GM18907 (cell line): ENCODE data around the gene SCN9A.

Experiments used
- ATAC-seq: cut with Tn5 transposase; IDR thresholded peaks from one replicate; pipeline ENCODE4 v1.9.1; 2021; ENCODE audit warnings: mild to moderate bottlenecking, moderate library complexity; ENCODE audit not compliant: unreplicated experiment

Gene SCN9A

DNA sequence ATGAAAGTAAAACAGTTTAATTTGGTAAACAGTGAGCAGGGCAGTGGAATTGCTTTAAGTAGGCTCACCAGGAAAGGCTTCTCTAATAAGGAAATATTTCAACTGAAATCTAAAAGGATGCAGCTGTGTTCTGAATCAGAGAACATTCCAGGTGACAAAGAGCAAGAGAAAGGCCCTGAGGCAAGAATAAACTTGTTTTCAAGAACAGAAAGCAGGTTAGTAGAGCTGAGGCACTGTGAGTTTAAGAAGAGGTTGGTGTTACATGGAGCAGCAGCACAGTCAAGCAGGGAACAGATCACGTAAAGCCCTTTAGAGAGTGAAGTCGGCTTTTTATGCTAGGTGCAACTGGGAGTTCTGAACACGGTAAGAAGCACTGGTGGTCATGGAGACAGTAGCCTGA lies 191.0 kb downstream of the SCN9A start:
- no peak for ATAC-seq

DNA sequence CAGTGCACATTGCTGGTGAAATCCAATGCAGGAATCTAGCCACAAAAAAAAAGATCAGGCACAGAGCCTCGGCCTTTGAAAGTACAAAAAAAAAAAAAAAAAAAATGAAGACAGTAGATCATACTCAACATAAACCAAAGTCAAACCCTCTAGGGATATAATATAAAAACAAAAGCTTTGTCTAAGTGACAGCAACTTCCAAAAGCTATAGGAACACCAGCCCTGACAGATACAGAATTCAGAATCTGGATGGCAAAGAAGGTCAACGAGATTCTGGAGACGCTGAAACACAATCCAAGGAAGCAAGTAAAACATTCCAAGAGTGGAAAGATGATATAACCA lies 194.0 kb downstream of the SCN9A start:
- ATAC-seq = no peak

DNA sequence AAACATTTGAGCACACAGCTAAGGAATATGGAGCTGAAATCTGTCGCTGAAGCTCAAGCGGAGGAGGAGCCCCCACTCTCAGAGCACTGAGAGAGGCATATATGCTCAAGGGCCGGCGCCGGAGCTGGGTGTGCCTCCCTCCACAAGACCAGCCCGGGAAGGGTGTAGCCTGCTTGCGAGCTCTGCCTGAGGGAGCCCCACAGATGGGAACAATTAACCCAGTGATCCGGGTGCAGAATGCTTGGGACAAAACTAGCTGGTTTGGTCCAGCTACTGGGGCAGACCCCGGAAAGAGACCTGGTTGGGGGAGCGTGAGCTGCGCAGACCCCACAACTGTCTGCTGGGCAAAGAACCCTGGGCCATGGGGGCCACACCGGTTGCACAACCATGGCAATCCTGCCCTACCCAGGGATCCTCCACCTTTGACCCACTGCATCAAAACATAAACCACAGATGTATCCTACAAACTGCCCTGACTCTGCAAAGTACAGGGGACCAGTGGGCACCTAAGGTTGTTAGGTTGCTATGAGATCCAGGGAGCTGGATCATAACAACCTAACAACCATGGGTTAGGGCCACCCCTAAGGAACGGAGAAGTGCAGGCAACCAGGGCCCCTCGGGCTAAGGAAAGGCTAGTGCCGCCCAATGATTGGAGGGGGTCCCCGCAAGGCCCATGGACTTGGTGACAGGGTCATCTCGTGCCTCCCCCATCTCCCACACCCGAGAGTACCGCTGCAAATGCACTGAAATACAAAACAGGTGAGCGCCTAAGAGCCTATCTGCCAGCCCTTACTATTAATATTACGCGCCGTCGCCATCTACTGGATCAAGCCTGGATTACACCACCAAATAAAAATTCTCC lies 194.6 kb downstream of the SCN9A start:
- peak; percentile 96 for ATAC-seq

DNA sequence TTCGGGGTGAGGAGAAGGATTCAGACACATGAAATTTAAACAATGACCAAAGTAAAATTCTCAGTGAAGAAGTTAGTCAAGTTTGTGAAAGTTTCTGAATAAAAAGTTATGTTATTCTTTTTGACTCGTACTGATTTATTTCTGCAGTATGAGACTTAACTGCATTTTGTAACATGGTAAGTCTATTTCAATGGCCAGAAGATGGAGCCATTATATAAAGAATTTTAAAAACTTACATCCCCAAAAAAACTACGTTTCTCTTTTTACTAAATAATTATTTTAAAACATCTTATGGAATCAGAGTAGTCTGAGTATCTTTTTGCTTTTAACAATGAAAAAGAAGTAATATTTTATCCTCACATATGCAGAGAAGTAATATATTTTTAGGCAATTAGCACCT lies 196.5 kb downstream of the SCN9A start:
- no peak for ATAC-seq

DNA sequence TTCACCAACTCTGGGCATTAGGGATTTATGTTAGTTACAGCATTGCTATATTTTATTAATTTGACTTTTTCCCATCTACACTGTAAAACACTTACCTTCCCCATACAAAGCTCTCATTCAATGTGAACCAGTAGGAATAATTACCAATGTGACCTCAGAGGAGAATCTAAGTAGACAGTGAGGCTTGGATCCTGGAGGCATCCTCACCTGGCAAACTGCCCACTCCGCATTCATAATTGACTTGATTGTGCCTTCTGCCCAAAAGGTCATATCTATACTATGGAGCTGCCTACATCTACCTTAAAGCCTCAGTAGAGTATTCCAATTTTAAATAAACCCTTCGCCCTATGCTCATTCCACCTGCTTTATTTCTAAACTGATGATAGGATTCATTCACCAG lies 202.5 kb downstream of the SCN9A start:
- no peak for ATAC-seq

DNA sequence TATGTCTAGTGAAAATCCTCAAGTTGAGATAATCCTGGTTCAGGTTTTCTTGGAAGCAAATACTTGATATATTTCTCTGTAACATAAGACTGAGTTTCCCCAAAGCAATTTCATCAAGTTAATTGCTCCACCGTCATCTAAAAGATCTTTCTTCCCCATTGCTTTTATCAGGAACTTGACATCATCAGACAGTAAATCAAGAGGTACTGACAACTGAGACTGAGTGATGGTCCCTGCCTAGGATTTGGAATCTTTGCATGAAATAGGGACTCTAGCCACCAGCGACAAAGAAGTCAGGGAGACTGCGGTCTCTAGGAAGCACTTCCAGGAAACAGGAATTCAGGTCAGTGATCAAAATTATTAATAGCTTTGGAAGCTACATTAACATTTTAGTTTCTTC lies 204.5 kb downstream of the SCN9A start:
- ATAC-seq = no peak

DNA sequence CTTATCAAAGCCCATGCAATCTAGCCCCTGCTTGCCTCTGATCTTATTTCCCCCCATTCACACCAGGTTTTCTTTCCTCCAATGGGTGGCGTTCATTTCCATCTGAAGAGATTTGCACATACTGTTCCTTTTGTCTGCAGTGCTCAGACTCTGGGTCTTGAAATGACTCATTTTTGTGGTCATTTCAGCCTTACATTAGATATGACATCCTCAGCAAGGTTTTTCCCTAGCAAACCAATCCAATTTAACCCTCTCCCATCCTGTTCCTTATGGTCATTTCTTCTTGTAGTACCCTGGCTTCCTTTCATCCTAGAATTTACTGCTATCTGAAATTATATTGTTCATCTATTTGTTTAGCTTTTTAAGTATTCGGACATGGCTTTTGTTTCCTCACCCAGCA lies 205.4 kb downstream of the SCN9A start:
- ATAC-seq = peak; percentile 84

DNA sequence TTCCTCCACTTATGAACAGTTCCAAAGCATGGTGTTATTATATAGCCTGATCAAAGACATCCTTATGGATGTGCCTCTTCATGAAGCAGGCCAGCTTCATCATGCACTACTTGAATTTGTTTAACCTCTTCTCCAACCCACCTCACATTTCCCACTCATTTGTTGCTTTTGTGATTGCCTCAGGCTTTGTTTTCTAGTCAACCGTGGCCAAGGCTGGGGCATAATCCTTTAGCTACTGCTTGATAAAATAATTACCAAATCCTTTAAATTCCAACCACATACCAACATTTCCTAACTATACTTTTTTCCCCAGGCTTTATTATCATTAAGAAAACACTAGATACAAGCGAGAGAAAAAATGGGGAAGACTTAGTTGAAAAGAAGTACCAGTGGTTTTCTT lies 208.3 kb downstream of the SCN9A start:
- ATAC-seq = no peak

DNA sequence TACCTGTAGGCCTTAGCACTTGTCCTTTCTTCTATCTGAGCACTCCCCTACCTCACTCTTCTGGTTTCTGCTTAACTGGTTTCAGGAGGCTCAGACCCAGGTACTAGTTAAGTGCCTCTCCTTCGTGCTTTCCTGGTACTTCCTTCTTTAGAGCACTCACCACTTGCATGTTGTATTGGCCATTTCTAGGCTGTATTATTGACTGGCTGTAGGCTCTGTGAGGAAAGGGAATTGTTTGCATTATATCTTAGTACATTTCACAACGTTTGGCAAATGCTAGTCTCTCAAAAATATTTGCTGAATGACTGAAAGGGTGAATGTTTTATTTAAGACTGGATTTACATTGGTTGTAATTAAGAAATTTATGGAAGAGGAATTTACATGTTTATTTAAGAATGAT lies 212.0 kb downstream of the SCN9A start:
- no peak for ATAC-seq

DNA sequence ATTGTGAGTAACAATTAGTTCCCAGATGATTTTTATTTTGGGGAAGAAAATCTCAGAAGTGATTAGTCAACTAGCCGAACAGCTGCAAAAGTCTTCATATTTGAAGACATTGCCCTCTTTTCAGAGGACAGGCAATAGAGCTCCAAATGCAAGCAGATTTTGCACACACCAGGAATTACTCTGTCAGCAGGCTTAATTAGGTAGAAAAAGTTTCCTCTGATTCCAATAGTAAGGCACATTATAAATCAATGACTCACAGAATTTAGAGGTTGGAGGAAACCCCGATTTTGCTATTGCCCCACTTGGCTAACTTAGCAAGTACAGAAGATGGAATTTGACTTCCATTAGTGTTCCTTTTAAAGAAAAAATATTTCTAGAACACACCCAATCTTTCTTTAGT lies 217.2 kb downstream of the SCN9A start:
- ATAC-seq = no peak

DNA sequence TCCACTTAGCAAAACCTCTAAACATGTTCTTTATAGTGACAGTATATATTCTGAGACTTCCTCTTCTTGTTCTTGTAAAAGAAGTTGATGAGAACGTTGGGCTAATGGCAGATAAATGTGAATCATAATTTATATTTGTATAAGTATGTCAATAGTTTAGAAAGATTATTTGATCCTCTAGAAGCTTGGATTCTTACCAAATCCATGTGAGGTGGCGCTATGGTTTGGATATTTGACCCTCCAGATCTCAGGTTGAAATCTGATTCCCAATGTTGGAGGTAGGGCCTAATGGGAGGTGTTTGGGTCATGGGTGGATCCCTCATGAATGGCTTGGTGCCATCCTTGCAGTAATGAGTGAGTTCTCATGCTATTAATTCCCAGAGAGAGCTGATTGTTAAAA lies 218.2 kb downstream of the SCN9A start:
- no peak for ATAC-seq

DNA sequence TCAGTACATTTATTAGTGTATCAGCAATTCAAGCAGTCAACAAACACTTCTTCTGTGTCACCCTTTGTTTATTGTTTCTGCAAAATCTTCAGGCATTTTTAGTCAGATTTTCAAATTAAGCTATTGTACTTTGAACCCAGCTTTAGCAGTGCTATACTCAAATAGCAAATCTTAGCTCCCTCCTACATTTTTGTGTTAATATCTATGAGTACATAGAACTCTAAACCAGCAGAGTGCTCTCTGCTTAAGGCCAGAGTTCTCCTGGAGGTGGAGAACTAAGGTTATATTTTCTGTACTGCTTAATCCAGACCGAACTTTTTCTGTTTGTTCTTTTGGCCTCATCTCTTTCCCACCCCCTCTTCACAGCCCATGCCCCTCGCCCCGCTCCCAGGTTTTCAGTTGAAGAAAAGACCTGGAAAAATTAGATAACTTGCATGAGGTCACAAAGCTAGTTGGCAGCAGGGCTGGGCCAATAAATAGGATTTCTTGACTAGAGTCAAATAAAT lies 218.7 kb downstream of the SCN9A start:
- ATAC-seq = no peak

DNA sequence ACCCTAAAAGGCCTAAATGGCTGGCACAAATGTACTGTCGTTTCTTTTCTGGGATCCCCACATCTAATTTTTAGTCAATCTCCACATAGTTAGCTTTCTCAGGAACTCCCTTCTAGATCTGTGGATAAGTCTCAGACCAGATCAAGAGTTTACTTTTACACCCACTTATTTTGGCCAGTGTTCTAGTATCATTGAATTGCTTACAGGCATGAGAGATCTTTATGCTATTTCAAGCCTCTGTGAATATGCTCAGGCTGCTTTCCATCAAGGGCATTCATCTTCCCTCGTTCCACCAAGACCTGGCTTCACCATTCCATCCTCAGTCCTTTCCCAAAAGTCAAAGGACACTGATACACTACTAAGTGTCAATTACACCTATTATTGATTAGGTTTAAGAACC lies 220.2 kb downstream of the SCN9A start:
- no peak for ATAC-seq

DNA sequence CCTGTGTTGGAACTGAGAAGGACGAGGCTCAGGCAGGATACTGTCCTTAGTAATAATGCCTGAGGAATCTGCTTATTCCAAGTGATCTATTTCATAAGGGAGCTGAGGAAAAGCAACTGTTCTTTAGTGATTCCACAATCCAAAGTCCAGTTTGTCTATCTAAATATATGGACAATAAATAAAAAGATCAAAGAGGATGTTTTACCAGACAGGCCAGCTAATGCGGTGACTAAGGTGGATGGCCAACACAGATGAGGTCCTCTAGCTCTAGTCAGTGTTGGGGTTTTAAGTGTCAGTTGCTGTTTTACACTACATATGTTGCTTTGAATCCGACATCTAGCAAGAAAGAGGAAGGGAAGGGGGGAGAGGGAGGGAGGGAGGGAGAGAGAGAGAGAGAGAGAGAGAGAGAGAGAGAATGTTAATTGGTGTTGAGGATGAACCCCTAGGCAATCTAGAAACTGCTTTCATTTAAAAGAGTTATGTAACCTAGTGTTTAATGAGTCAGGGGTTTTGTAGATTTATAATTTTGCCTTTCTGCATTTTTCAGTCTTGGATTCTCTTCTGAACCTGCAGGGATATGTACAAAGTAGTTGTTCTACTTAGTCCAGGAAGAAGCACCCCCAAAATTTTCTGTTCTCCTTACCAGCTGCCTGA lies 220.9 kb downstream of the SCN9A start:
- no peak for ATAC-seq

DNA sequence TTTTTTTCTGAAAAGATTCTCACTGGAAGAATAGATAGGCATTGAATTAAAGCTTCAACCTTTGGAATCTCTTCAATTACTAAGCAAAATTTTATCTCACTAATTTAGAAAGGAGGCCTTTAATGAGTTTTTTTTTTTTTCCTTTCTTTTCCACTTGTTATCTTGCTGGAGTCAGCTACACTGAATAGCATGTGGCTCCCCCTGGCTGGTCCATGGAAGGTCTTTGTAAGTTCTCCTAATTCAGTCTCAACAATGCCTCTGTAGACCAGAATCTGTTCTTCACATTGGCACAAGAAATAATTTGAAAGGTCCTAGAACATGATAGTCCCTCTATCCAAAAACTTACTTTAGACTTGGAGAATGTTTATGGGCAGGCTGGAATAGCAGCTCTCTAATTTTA lies 223.7 kb downstream of the SCN9A start:
- no peak for ATAC-seq

DNA sequence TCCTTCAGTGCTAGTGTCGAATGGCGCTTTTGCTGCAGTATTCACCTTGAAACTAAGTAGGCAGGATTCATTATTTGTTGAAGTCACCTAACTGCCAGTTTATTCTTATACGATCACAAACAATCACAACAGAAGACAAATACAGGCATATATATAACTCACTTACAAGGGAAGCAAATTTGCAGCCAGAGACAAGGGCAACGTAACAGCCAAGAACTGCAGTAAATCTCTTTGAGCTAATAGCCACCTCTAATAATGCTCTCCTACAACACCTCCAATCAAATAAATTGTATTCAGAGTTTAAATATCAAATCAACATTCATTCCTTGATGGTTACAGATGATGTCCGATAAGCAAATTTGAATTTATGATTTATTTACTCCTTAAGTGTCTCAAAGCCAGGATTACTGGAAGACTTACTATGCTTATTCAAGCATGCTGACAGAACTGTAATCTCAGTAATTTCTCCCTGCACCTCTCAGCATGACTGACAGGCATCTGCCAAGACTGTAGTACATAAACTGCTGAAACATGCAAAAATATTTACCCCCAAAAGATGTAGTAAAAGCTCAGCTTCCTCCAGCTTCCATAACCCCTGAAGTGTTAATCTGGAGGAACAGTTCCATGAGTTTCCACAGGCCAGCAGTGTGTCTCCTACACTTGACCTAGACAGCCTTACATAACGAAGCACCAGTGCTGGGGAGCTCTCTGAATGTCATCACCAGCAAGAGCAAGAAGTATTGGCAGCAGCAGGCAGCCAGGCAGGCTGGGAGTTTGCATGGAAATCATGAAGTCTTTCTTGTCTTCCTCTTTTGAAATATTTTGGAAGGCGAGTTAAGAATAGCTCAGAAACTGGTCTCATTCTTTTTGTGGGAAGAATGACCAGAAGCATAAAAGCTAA lies 227.0 kb downstream of the SCN9A start:
- ATAC-seq = no peak

DNA sequence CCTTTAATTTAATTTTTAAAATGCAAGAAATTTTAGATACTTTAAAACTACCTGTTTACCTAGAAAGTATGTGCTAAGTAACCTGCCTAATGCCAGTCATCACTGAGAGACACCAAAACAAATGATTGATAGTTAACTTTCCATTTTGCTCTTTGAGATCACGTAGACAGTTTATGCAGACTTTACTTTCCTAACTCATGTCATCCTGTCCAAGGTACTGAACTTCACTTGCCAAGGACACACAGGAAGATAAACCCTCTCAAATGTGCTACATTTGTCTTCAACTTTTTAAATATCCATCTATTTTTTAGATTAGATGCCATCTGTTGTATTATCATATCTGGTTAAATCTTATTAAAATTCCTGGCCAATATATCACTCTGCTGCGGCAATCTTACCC lies 227.9 kb downstream of the SCN9A start:
- ATAC-seq = no peak
